ENCODE data around the gene FAM193B.

DNA sequence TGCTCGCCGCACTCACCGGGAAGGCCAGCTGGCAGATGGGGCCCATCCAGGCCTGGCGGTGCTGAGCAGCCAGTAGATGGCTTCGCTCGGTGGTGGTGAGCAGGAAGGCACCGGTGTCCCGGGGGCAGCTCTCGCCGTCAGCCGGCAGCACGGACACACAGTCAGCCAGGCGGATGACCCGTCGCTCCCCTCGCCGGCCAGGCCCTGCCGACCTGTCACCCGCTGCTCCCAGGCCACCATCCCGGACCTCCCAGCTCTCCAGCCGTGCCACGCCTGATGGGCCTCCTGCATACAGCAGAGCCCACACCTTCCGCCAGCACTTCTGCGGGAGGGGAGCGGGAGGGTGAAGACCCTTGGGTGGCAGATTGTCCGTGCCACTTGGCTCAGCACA is 46.1 kb downstream of the FAM193B start:
- TF ChIP-seq CTCF (IDR thresholded peaks at IDR 0.05): no peak
- no peak for TF ChIP-seq POLR2A (IDR thresholded peaks at IDR 0.05)

Measured in Peyer's patch (tissue), 4 donors.